OCI-LY7 (cell line): Measurements from ENCODE around the gene CFAP61.

Experiments used
- EZH2phosphoT487 ChIP-seq: fragments of 200-600 bp; sonication (generic); IDR thresholded peaks from 2 replicates; pipeline ENCODE4 v1.6.1; 2018; ENCODE audit warnings: low read depth, borderline replicate concordance, mild to moderate bottlenecking, mixed run types, antibody characterized with exemption, low read length, moderate library complexity, mixed read lengths
- TF ChIP-seq, protein P1 (sequence below): fragments of 200-600 bp; sonication (generic); conservative IDR thresholded peaks from 2 replicates; pipeline ENCODE4 v1.5.1; 2014; ENCODE audit warnings: mild to moderate bottlenecking, antibody characterized with exemption, low read length, moderate library complexity, mixed read lengths

DNA sequence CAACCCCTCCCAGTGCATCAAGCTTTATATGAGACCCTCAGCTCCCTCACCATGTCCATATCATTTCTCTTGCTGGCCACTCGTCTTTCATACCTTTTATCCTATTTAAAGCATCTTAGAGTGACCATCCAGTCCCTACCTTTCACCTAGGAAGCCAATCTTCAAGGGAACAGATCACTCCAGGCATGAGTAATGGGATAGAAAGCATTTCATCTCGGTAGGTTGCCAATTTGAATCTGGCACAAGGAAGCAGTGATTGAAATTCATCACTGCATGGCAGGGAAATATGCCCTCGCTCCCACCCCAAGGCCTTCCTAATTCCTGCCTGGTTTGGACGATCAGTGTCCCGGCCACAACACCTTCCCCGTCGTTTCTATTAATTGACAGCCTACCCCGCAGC is 150.4 kb downstream of the CFAP61 start:
- TF ChIP-seq, protein P1, sequence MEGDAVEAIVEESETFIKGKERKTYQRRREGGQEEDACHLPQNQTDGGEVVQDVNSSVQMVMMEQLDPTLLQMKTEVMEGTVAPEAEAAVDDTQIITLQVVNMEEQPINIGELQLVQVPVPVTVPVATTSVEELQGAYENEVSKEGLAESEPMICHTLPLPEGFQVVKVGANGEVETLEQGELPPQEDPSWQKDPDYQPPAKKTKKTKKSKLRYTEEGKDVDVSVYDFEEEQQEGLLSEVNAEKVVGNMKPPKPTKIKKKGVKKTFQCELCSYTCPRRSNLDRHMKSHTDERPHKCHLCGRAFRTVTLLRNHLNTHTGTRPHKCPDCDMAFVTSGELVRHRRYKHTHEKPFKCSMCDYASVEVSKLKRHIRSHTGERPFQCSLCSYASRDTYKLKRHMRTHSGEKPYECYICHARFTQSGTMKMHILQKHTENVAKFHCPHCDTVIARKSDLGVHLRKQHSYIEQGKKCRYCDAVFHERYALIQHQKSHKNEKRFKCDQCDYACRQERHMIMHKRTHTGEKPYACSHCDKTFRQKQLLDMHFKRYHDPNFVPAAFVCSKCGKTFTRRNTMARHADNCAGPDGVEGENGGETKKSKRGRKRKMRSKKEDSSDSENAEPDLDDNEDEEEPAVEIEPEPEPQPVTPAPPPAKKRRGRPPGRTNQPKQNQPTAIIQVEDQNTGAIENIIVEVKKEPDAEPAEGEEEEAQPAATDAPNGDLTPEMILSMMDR: no peak
- no peak for TF ChIP-seq EZH2phosphoT487
